ENCODE data around the gene SLC66A3.

The SLC66A3 gene

DNA sequence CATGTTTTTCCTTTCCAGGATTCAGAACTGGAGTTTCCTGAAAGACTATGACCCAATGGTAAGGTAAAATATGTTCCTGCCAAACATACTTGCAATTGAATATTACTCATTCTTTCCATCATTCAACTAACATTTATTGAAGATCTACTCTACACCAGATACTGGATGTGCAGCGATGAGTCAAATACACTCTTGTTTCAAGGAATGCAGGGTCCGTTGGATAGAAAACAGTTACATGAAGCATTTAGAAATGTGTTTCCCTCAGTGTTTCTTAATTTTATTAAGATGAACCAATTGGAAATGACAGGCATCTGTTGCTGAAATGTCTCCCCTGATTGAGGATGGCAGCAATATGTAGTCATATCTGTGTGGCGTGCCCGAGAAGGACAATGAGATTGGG is 14.8 kb upstream of the SLC66A3 start:
- no peak for DNase-seq

GRCh38 chr2:11141319-11141718 is 13.9 kb upstream of the SLC66A3 start:
- no peak for DNase-seq

GRCh38 chr2:11142330-11142729 is 12.9 kb upstream of the SLC66A3 start:
- DNase-seq, result no peak

DNA sequence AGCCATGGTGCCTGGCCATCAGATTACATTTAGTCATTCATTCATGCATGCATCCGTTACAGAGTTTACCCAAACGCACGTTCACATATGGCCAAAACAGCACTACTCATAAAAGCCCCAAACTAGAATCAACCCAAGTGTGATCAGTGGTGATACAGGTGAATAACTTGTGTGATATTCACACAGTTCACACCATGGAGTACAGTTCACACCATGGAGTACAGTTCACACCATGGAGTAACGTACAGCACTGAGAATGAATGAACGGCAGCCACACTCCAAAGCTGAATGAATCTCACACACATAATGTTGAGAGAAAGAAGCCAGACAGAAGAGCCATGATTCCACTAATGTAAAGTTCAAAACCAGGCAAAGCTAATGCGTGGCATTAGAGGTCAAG is 12.3 kb upstream of the SLC66A3 start:
- DNase-seq, result no peak

GRCh38 chr2:11144077-11144737 is 11.1 kb upstream of the SLC66A3 start:
- DNase-seq, result no peak

- DNase-seq, result no peak
Measured at GRCh38 chr2:11144738-11145079, 10.6 kb upstream of the SLC66A3 start.

DNA sequence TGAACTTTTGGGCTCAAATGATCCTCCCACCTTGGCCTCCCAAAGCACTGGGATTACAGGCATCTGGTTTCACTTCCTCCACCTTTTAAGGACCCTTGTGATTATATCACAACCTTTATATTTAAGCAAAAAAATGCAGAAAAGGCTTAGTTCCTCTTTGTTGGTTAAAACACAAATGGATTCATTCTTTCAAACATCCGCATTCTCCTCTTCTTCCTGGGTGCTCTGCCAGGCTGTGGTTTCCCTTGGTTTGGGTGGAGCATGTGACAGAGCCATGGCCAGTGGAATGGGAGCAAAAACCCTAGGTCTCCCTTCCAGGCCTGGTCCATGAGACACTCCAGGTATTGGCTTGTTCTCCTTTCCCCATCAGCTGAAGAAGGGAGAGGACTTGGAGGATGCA is 9.9 kb upstream of the SLC66A3 start:
- DNase-seq, result no peak

DNA sequence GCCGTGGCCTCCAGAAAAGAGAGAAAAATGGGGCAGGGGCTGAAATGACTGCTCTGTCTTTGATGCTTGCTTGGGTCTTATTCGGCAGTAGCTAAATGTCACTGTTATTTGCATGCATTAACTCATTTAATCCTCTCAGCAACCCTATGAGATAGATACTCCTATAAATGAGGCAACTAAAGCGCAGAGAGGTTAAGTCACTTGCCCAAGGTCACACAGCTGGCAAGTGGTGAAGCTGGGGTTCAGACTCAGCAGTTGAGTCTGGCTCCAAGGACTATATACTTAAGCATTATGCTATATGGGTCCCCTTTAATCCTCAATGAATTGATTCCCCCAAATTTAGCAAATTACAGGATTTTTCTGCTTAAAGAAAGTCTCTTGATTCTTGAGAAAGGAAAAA is 9.2 kb upstream of the SLC66A3 start:
- DNase-seq, result no peak

- DNase-seq, result no peak
Measured at GRCh38 chr2:11147263-11147662, 8.0 kb upstream of the SLC66A3 start.

- no peak for DNase-seq
Measured at GRCh38 chr2:11152591-11152990, 2.7 kb upstream of the SLC66A3 start.

DNA sequence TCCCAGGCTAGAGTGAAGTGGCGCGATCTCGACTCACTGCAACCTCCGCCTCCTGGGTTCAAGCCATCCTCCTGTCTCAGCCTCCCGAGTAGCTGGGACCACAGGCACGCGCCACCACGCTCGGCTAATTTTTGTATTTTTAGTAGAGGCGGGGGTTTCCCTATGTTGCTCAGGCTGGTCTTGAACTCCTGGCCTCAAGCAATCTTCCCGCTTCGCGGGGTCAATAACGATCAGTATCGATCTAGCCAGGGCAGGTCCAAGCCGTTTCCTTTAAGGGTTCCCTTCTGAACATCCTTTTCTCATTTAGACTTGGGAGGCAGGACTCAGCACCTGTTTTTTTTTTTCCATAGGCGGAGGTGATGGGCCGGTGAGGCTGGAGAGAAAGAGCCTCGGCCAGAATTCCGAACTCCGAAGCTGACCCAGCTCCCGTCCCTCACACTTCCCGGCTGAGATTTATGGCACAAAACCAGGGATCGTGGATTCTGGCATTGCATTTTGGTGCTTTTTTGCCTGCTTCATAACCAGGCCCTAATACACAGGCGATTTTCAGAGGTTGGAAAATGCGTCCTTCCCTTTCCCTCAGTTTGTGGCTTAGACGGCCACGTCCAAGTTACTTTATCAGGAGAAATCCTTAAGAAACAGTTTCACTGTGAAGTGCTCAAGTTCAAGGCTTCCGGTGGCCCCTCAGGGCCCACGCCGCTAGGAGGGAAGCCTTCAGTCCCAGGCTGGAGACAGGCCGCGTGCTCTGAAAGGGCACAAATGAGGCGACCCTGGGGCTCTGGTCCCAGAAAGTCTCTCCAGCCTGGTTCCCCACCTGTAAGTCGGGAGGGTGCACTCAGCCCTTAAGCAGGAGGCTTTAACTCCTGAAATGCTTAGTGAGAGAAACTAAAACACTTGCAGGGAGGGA is 998 bp upstream of the SLC66A3 start:
- DNase-seq, result no peak

GRCh38 chr2:11154923-11155380 is 315 bp upstream of the SLC66A3 start:
- DNase-seq, result peak; percentile 98

DNA sequence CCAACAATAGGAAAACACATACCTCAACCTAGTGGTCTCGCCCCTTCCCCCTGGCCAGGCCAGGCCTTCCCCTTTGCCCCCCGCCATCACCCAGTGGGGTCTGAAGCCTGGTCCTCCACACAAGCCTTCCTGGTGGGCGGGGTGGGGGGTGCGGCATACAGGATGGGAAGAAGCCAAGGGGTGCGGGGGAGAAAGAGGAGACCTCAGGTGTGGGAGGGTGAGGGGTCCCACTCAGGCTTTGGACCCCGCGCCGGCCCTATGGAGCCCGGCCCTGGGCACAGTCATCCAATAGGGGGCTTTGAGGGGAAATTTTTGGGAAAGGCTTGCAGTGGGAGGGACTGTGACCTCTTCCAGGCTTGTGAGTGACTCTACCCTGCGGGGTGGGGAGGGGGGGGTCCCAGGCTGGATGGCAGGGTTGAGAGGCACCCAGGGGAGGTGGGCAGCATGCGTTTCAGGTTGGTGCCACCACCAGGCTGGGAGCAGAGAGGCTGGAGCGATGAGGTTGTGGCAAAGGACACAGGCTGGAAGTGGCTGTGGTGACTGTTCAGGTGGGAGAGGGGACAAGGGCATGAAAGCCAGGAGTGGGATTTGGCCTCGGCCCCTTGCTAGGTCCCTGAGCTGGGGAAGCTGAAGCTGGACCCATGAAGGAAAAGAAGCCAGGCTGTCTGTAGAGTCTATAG is 1.3 kb downstream of the SLC66A3 start:
- DNase-seq, result no peak

GRCh38 chr2:11157296-11157695 is 2.0 kb downstream of the SLC66A3 start:
- no peak for DNase-seq

GRCh38 chr2:11157731-11158130 is 2.5 kb downstream of the SLC66A3 start:
- no peak for DNase-seq

- DNase-seq, result no peak
Measured at GRCh38 chr2:11158916-11159573, 3.8 kb downstream of the SLC66A3 start.

DNA sequence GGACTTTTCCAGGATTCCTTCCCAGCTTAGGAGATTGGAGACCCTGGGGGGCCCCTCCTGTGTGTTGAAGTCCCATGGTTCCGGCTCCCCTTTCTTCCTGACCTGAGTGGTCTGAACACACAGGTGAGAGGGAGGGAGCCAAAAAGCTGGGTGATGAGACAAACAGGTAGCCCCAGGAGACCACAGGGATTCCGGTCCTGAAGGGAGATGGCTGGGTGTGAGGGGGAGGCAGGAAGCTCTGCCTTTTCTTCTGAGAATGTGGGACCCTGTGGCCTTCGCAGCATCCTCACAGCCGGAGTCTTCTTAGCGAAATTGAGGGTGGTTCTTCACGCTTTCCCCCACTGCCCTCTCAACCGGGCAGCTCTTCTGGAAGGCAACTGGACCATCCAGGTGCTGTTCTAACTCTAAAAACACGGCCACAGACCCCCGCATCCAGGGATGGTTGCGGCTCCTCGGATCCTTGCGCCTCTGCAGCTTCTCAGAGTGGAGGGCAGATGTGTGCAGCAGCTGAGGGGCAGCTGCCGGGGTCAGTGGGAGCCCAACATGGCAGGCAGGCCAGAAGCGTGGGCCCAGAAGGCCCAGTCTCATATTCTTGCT is 4.4 kb downstream of the SLC66A3 start:
- no peak for DNase-seq

GRCh38 chr2:11160256-11160655 is 5.0 kb downstream of the SLC66A3 start:
- DNase-seq, result no peak

- peak; percentile 35 for DNase-seq
Measured at GRCh38 chr2:11160731-11161455, 5.6 kb downstream of the SLC66A3 start.

DNA sequence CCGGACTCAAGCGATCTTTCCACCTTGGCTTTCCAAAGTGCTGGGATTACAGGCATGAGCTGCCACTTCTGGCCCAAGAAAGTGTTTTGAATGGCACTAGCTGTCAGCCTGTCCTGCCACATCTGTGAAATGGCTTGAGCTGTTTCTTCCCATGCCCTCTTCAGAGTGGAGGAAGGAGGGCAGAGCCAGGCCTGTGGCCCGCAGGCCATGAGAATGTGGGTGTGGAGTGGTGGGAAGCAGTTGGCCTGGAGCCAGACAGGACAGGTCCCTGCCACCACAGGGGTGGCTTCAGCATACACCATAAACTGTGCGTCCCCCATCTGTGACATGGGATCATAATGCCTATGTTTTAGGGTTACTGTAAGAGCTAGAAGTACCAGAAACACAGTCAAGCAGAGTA is 6.5 kb downstream of the SLC66A3 start:
- no peak for DNase-seq

DNA sequence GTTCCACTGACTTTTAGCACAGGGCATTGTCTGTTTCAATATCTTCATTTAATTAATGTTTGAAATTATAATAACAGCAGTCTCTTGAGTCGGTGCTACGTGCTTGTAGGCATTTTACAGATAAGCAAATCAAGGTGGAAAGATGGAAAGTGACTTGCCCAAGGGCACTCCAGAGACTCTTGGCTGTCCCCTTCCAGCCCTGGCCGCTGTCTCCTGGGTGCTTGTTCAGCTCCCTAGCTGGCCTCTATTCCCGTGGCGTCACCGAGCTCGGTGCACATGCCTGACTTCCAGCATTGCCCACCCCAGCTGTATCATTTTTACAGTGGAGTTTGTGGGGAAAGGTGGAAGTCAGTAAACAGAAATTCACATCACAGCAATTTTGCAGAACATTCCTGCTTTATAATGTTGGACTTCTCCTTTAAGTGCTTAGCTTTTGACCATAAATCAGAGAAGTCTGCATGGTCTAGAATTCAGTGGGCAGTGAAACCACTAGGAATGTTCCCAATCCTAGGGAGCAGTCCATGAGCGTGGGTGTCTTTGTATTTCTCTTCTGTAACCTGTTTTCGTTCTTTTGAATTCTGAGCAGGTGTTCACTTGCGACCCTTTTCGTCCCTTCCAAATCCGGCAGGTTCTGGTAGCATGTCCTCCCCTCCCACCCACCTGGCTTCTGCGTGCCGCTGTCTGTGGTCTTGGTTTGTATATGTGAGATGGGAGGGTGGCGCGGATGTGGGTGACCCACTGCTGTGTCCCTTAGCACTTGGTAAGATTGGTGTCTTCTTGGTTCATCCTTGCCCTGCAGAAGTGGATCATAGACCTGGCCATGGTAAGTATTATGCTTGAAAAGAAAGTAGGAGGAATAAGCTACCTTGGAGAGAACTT is 8.4 kb downstream of the SLC66A3 start:
- DNase-seq, result no peak
